HG03103 (cell line): ENCODE data around the gene MRGPRD.
"Not testable (repeated sequence)": the region's sequence is repeated elsewhere in the genome, so short reads cannot be mapped to it uniquely, and the experiment has no call there.

Experiments used
- ATAC-seq: cut with Tn5 transposase; IDR thresholded peaks from one replicate; pipeline ENCODE4 v1.9.1; 2021; ENCODE audit warnings: low read depth; ENCODE audit not compliant: unreplicated experiment

The MRGPRD gene

GRCh38 chr11:68994894-68995285, 14.1 kb upstream of the MRGPRD start:
- ATAC-seq = no peak

GRCh38 chr11:68994161-68994893, 13.5 kb upstream of the MRGPRD start:
- ATAC-seq = no peak

- ATAC-seq = no peak
These were observed 12.8 kb upstream of the MRGPRD start for GRCh38 chr11:68993546-68993945.

- no peak for ATAC-seq
These were observed 12.0 kb upstream of the MRGPRD start for GRCh38 chr11:68992743-68993255.

GRCh38 chr11:68990995-68991780, 10.4 kb upstream of the MRGPRD start:
- no peak for ATAC-seq

- no peak for ATAC-seq
These were observed 9.3 kb upstream of the MRGPRD start for GRCh38 chr11:68989936-68990606.

GRCh38 chr11:68988491-68988890, 7.7 kb upstream of the MRGPRD start:
- no peak for ATAC-seq

- ATAC-seq = no peak
These were observed 6.4 kb upstream of the MRGPRD start for GRCh38 chr11:68987211-68987610.

- ATAC-seq = no peak
These were observed 3.0 kb upstream of the MRGPRD start for GRCh38 chr11:68983801-68984200.

- no peak for ATAC-seq
These were observed 1.3 kb upstream of the MRGPRD start for GRCh38 chr11:68982134-68982533.

GRCh38 chr11:68979931-68980775, 633 bp downstream of the MRGPRD start:
- no peak for ATAC-seq

- no peak for ATAC-seq
These were observed 1.7 kb downstream of the MRGPRD start for GRCh38 chr11:68978931-68979594.

GRCh38 chr11:68978626-68978930, 2.2 kb downstream of the MRGPRD start:
- no peak for ATAC-seq

- ATAC-seq = no peak
These were observed 2.8 kb downstream of the MRGPRD start for GRCh38 chr11:68977781-68978625.

- no peak for ATAC-seq
These were observed 4.2 kb downstream of the MRGPRD start for GRCh38 chr11:68976563-68976962.

GRCh38 chr11:68976095-68976494, 4.7 kb downstream of the MRGPRD start:
- no peak for ATAC-seq

- no peak for ATAC-seq
These were observed 6.2 kb downstream of the MRGPRD start for GRCh38 chr11:68974421-68975194.

- ATAC-seq = not testable (repeated sequence)
These were observed 7.1 kb downstream of the MRGPRD start for GRCh38 chr11:68973706-68974105.
